ENCODE results near the gene DNAJB6.

Gene DNAJB6

GRCh38 chr7:157466867-157467261, 130.1 kb downstream of the DNAJB6 start:
- no peak for DNase-seq (ENCODE audit: low spot score)

Data from putamen (tissue), 1 donor.